NOMO-1 treated with DMSO at 0.1 percent for 48 hours (cell line): ENCODE results near the gene PHAX.
A peak's percentile ranks its signal among the peaks of the same experiment; 100 is the strongest.
"Not testable (repeated sequence)": the region's sequence is repeated elsewhere in the genome, so short reads cannot be mapped to it uniquely, and the experiment has no call there.

Experiments
- DNase-seq: peaks from one replicate; lab custom pipeline; 2025; ENCODE audit not compliant: unreplicated experiment; lab: John Stamatoyannopoulos, UW

PHAX gene

GRCh38 chr5:126656401-126657007, 55.8 kb downstream of the PHAX start:
- DNase-seq, result peak; percentile 45

- no peak for DNase-seq
These were observed 57.8 kb downstream of the PHAX start for GRCh38 chr5:126658561-126658960.

GRCh38 chr5:126659805-126660482, 59.2 kb downstream of the PHAX start:
- peak; percentile 47 for DNase-seq

- no peak for DNase-seq
These were observed 63.8 kb downstream of the PHAX start for GRCh38 chr5:126664586-126664985.

- DNase-seq, result not testable (repeated sequence)
These were observed 69.4 kb downstream of the PHAX start for GRCh38 chr5:126670109-126670508.

GRCh38 chr5:126671681-126672080, 70.9 kb downstream of the PHAX start:
- not testable (repeated sequence) for DNase-seq

- no peak for DNase-seq
These were observed 72.7 kb downstream of the PHAX start for GRCh38 chr5:126673477-126673876.

- no peak for DNase-seq
These were observed 73.4 kb downstream of the PHAX start for GRCh38 chr5:126674145-126674544.

- DNase-seq, result no peak
These were observed 74.6 kb downstream of the PHAX start for GRCh38 chr5:126675338-126675737.

GRCh38 chr5:126676195-126676624, 75.5 kb downstream of the PHAX start:
- DNase-seq, result peak; percentile 73
